NCI-H1694 treated with DMSO at 0.1 percent for 48 hours (cell line): ENCODE data around the gene IQSEC1.
"Not testable (repeated sequence)": the region's sequence is repeated elsewhere in the genome, so short reads cannot be mapped to it uniquely, and the experiment has no call there.

Experiments used
- DNase-seq: peaks from one replicate; lab custom pipeline; 2025; lab: John Stamatoyannopoulos, UW

Gene IQSEC1

GRCh38 chr3:12892840-12893189 is 180.4 kb downstream of the IQSEC1 start:
- DNase-seq: no peak

GRCh38 chr3:12891985-12892839 is 181.0 kb downstream of the IQSEC1 start:
- no peak for DNase-seq

GRCh38 chr3:12891391-12891984 is 181.7 kb downstream of the IQSEC1 start:
- no peak for DNase-seq

GRCh38 chr3:12890610-12891390 is 182.4 kb downstream of the IQSEC1 start:
- no peak for DNase-seq

- DNase-seq: no peak
Measured at GRCh38 chr3:12886736-12887135, 186.5 kb downstream of the IQSEC1 start.

- no peak for DNase-seq
Measured at GRCh38 chr3:12886106-12886679, 187.0 kb downstream of the IQSEC1 start.

- no peak for DNase-seq
Measured at GRCh38 chr3:12885583-12885930, 187.7 kb downstream of the IQSEC1 start.

GRCh38 chr3:12884790-12885582 is 188.2 kb downstream of the IQSEC1 start:
- DNase-seq: no peak

GRCh38 chr3:12884186-12884680 is 189.0 kb downstream of the IQSEC1 start:
- no peak for DNase-seq

GRCh38 chr3:12882336-12883310 is 190.6 kb downstream of the IQSEC1 start:
- DNase-seq: no peak

- DNase-seq: not testable (repeated sequence)
Measured at GRCh38 chr3:12881858-12882257, 191.4 kb downstream of the IQSEC1 start.

GRCh38 chr3:12879191-12879815 is 193.9 kb downstream of the IQSEC1 start:
- DNase-seq: no peak

- not testable (repeated sequence) for DNase-seq
Measured at GRCh38 chr3:12878758-12879157, 194.5 kb downstream of the IQSEC1 start.

GRCh38 chr3:12878141-12878574 is 195.1 kb downstream of the IQSEC1 start:
- DNase-seq: no peak

- DNase-seq: no peak
Measured at GRCh38 chr3:12877040-12877439, 196.2 kb downstream of the IQSEC1 start.

- no peak for DNase-seq
Measured at GRCh38 chr3:12875857-12876836, 197.1 kb downstream of the IQSEC1 start.

- DNase-seq: no peak
Measured at GRCh38 chr3:12871404-12871983, 201.7 kb downstream of the IQSEC1 start.

- DNase-seq: no peak
Measured at GRCh38 chr3:12870942-12871341, 202.3 kb downstream of the IQSEC1 start.
